ENCODE measurements around the gene DEPDC1B.
"Not testable (repeated sequence)": the region's sequence is repeated elsewhere in the genome, so short reads cannot be mapped to it uniquely, and the experiment has no call there.

Gene DEPDC1B

DNA sequence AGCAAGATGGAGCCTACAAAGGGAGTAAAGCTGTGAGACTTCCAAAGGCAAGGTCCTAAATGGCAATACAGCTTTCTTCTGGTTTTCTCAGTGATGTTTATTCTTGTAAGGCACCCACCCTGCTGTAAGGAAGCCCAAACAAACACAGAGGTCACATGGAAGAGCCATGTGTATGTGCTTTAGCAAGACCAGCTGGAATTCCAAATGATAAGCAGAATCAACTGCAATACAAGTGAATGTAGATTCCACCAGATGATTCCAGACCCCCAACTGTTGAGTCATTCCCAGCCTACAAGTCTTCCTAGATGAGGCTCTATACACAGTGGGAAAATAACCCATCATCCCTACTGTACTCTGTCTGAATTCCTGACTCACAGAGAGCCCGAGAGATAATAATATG is 122.8 kb downstream of the DEPDC1B start:
- DNase-seq, result no peak

DNA sequence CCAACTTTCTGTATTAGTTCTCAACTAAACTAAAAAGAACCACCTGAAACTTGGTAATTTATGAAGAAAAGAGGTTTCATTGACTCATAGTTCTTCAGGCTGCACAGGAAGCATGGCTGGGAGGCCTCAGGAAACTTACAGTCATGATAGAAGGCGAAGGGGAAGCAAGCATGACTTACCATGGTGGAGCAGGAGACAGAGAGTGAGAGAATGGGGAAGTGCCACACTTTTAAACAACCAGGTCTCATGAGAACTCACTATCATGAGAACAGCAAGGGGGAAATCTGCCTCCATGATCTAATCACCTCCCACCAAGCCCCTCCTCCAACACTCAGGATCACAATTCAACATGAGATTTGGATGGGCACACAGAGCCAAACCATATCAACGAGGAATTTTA is 123.5 kb downstream of the DEPDC1B start:
- no peak for DNase-seq

DNA sequence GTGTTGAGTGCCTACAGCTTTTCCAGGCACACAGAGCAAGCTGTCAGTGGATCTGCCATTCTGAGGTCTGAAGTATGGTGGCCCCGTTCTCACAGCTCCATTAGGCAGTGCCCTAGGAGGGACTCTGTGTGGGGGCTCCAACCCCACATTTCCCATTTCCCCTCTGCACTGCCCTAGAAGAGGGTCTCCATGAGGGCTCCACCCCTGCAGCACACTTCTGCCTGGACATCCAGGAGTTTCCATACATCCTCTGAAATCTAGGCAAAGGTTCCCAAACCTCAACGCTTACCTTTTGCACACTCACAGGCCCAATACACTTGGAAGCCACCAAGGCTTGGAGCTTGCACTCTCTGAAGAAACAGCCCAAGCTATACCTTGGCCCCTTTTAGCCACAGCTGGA is 131.3 kb downstream of the DEPDC1B start:
- DNase-seq, result no peak

GRCh38 chr5:60563696-60564324 is 136.2 kb downstream of the DEPDC1B start:
- no peak for DNase-seq

DNA sequence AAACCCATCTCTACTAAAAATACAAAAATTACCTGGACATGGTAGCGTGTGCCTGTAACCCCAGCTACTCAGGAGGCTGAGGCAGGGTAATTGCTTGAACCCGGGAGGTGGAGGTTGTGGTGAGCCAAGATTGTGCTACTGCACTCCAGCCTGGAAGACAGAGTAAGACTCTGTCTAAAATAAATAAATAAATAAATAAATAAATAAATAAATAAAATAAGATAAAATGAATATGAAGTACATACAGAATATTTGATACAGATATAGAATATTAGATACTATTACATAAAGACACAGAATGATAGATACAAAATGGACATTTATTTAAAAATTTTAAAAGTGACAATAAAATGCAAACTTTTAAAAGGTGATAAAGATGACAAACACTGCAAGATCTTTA is 146.7 kb downstream of the DEPDC1B start:
- not testable (repeated sequence) for DNase-seq

- no peak for DNase-seq
These were observed 148.1 kb downstream of the DEPDC1B start for GRCh38 chr5:60551829-60552228.

- DNase-seq, result no peak
These were observed 148.7 kb downstream of the DEPDC1B start for GRCh38 chr5:60551250-60551649.

- DNase-seq, result no peak
These were observed 149.7 kb downstream of the DEPDC1B start for GRCh38 chr5:60550311-60550710.

GRCh38 chr5:60549841-60550240 is 150.1 kb downstream of the DEPDC1B start:
- DNase-seq, result no peak

Measured in SIG-M5 (cell line).